Measurements from ENCODE around the gene LRRC61. TPM values are rescaled to one million over a fixed set of nuclear protein-coding genes. Genes with fewer than 3 reads are reported as not detected.

Gene LRRC61
- total and polyA plus RNA-seq, 2 of the 13 experiments (the other 11 are each of a cell fraction or from before 2014, with no cell fraction given): 33.0 to 34.8 TPM

DNA sequence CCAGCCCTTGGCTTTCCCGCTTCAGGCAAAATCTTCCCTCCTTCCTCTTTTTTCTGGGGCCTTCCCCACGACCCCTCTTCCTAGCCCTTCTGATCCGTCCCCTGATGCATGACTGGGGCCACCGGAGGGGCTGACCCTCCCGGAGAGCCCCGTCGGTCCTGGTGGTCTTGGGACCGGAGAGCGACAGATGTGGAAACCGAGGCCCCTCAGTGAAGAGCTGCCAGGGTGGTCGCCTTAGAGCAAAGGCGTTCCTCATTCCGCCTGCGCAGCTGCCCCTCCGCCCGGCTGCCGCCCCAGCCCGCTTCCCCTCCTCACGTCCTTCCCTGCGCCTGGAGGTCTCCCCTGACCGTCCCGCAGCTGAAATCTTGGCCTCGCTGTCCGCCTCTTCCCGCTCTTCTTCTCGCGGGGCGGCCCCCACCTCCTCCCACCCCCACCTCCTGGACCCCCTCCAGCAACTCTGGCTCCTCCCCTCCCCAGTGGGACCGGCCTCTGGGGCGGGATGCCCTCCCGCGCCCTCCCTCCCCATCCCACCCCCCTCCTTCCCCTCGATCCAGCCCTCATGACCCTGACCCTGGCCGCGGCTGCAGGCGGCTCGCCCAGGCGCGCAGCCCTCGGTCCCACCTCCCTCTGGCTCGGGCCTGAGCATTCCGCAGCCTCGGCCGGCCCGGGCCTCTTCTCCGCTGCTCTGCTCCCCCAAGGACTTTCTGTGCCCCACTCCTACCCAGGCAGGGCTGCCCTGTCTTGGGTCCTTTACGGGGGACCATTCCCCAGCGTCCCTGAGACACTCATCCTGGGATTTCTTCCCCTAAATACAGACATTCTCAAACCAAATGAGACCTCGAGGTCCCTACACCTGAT is 18.3 kb downstream of the LRRC61 start, which contains the start of gene RARRES2 (continued):
- TF ChIP-seq, protein P1, sequence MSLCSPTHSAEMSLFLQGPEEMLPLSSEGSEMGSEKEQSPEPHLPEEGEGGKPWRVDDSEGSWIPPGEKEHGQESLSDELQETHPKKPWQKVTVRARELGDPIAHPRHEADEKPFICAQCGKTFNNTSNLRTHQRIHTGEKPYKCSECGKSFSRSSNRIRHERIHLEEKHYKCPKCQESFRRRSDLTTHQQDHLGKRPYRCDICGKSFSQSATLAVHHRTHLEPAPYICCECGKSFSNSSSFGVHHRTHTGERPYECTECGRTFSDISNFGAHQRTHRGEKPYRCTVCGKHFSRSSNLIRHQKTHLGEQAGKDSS (CRISPR knock-in tag; IDR thresholded peaks at IDR 0.05; ENCODE audit: borderline replicate concordance, low read depth): no peak
- TF ChIP-seq SATB2 (CRISPR knock-in tag; IDR thresholded peaks at IDR 0.05) (0 out of 2 replicates have a peak, but pooled peaks have one; percentile 6), FOXO1 (CRISPR knock-in tag; IDR thresholded peaks at IDR 0.05) (no peak), ZC3H4 (CRISPR knock-in tag; IDR thresholded peaks at IDR 0.05; ENCODE audit: borderline replicate concordance) (no peak), RAD51 (IDR thresholded peaks at IDR 0.05; ENCODE audit: borderline replicate concordance) (no peak), MBNL3 (CRISPR knock-in tag; conservative IDR thresholded peaks at IDR 0.05) (no peak), ZSCAN29 (CRISPR knock-in tag; conservative IDR thresholded peaks at IDR 0.05) (no peak), KAT7 (CRISPR knock-in tag; IDR thresholded peaks at IDR 0.05; ENCODE audit: borderline replicate concordance) (0 out of 2 replicates have a peak, but pooled peaks have one; percentile 25)
- TF ChIP-seq, protein P2, sequence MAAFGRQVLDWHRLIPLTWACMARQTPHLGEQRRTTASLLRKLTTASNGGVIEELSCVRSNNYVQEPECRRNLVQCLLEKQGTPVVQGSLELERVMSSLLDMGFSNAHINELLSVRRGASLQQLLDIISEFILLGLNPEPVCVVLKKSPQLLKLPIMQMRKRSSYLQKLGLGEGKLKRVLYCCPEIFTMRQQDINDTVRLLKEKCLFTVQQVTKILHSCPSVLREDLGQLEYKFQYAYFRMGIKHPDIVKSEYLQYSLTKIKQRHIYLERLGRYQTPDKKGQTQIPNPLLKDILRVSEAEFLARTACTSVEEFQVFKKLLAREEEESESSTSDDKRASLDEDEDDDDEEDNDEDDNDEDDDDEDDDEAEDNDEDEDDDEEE (CRISPR knock-in tag; IDR thresholded peaks at IDR 0.05): no peak
- TF ChIP-seq, protein P3, sequence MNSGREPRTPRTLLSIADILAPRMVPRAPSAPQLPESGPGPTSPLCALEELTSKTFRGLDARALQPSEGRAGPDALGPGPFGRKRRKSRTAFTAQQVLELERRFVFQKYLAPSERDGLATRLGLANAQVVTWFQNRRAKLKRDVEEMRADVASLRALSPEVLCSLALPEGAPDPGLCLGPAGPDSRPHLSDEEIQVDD (CRISPR knock-in tag; IDR thresholded peaks at IDR 0.05; ENCODE audit: borderline replicate concordance): no peak
- TF ChIP-seq, protein P4, sequence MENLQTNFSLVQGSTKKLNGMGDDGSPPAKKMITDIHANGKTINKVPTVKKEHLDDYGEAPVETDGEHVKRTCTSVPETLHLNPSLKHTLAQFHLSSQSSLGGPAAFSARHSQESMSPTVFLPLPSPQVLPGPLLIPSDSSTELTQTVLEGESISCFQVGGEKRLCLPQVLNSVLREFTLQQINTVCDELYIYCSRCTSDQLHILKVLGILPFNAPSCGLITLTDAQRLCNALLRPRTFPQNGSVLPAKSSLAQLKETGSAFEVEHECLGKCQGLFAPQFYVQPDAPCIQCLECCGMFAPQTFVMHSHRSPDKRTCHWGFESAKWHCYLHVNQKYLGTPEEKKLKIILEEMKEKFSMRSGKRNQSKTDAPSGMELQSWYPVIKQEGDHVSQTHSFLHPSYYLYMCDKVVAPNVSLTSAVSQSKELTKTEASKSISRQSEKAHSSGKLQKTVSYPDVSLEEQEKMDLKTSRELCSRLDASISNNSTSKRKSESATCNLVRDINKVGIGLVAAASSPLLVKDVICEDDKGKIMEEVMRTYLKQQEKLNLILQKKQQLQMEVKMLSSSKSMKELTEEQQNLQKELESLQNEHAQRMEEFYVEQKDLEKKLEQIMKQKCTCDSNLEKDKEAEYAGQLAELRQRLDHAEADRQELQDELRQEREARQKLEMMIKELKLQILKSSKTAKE (CRISPR knock-in tag; IDR thresholded peaks at IDR 0.05; ENCODE audit: borderline replicate concordance): no peak
- TF ChIP-seq, protein P5, sequence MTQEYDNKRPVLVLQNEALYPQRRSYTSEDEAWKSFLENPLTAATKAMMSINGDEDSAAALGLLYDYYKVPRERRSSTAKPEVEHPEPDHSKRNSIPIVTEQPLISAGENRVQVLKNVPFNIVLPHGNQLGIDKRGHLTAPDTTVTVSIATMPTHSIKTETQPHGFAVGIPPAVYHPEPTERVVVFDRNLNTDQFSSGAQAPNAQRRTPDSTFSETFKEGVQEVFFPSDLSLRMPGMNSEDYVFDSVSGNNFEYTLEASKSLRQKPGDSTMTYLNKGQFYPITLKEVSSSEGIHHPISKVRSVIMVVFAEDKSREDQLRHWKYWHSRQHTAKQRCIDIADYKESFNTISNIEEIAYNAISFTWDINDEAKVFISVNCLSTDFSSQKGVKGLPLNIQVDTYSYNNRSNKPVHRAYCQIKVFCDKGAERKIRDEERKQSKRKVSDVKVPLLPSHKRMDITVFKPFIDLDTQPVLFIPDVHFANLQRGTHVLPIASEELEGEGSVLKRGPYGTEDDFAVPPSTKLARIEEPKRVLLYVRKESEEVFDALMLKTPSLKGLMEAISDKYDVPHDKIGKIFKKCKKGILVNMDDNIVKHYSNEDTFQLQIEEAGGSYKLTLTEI (CRISPR knock-in tag; conservative IDR thresholded peaks at IDR 0.05): no peak
- TF ChIP-seq, protein P6, sequence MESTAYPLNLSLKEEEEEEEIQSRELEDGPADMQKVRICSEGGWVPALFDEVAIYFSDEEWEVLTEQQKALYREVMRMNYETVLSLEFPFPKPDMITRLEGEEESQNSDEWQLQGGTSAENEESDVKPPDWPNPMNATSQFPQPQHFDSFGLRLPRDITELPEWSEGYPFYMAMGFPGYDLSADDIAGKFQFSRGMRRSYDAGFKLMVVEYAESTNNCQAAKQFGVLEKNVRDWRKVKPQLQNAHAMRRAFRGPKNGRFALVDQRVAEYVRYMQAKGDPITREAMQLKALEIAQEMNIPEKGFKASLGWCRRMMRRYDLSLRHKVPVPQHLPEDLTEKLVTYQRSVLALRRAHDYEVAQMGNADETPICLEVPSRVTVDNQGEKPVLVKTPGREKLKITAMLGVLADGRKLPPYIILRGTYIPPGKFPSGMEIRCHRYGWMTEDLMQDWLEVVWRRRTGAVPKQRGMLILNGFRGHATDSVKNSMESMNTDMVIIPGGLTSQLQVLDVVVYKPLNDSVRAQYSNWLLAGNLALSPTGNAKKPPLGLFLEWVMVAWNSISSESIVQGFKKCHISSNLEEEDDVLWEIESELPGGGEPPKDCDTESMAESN (CRISPR knock-in tag; conservative IDR thresholded peaks at IDR 0.05): no peak
- TF ChIP-seq, protein P7, sequence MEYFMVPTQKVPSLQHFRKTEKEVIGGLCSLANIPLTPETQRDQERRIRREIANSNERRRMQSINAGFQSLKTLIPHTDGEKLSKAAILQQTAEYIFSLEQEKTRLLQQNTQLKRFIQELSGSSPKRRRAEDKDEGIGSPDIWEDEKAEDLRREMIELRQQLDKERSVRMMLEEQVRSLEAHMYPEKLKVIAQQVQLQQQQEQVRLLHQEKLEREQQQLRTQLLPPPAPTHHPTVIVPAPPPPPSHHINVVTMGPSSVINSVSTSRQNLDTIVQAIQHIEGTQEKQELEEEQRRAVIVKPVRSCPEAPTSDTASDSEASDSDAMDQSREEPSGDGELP (IDR thresholded peaks at IDR 0.05; ENCODE audit: borderline replicate concordance, low read depth): no peak

All from HepG2 (cell line).